Liver (tissue), 3 donors: ENCODE data around the gene HGF.

ENCODE experiments used
- ATF3 ChIP-seq: IDR thresholded peaks from 2 replicates; pipeline ENCODE4 v1.6.1; 2016; ENCODE audit warnings: antibody characterized with exemption
- CTCF ChIP-seq: fragments of 150-350 bp; IDR thresholded peaks from 2 replicates; pipeline ENCODE4 v1.5.1; 2017; ENCODE audit warnings: improper control_type of control experiment, low read depth, low read length; ENCODE audit not compliant: missing input control
- FOXA1 ChIP-seq: IDR thresholded peaks from 2 replicates; pipeline ENCODE4 v1.6.1; 2016; ENCODE audit warnings: antibody characterized with exemption
- donor health status: healthy.
- donor health status: healthy.

DNA sequence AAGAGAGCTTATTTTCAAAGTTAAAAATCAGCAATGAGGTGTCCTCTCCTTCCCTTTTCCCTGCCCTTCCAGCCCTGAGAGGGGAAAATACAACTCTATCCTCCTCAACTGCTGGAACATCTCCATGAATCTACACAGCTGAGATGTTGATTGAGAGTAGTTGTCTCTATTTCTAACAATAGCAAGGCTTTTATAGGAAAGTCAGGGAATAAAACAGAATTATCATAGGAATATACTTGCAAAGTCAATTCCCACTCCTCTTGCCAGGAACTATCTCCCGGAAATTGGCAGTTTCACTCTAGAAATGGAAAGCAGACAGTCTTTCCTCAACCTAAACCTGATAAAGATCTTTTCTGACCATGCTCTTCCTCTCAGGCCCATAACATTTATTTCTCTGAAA, 8.8 kb downstream of the HGF start:
- TF ChIP-seq CTCF (no peak), FOXA1 (no peak), ATF3 (no peak)
